ENCODE measurements around the gene VKORC1L1. TPM values are rescaled to one million over a fixed set of nuclear protein-coding genes. Genes with fewer than 3 reads are reported as not detected.

Gene VKORC1L1
- total and polyA plus RNA-seq, 2 donors, result 6.0 to 8.5 TPM

Other genes starting within 250 kb of the VKORC1L1 start
- 20.6 TPM for gene GUSB, start 109.1 kb downstream of the VKORC1L1 start, total RNA-seq
- gene GUSB, start 109.1 kb downstream of the VKORC1L1 start, polyA plus RNA-seq, result 56.4 TPM
- 7.3 TPM for gene ASL, start 202.7 kb downstream of the VKORC1L1 start, total RNA-seq
- gene ASL, start 202.7 kb downstream of the VKORC1L1 start, polyA plus RNA-seq, result 24.6 TPM
- 18.8 TPM for gene CRCP, start 241.8 kb downstream of the VKORC1L1 start, total RNA-seq
- 23.6 TPM for gene CRCP, start 241.8 kb downstream of the VKORC1L1 start, polyA plus RNA-seq

All from thymus (tissue), 2 donors.